Measurements from ENCODE around the gene LRP1B. TPM values are rescaled to one million over a fixed set of nuclear protein-coding genes. Genes with fewer than 3 reads are reported as not detected.

Gene LRP1B
- total and polyA plus RNA-seq, 2 experiments from 2014 or later: not detected

- no peaks in the 10 kb centered on the region for H4K20me1 ChIP-seq (ENCODE audit: insufficient read depth)
- TF ChIP-seq EZH2 (IDR thresholded peaks at IDR 0.05; ENCODE audit: insufficient read depth, poor library complexity, severe bottlenecking) (no peak), EZH2phosphoT487 (IDR thresholded peaks at IDR 0.05; ENCODE audit: insufficient read depth, low read depth) (no peak)
- H3K27ac ChIP-seq: no peak overlapping the region
- H3K4me2 ChIP-seq (ENCODE audit: unreplicated experiment): no peak overlapping the region
- no peak overlapping the region for H2AFZ ChIP-seq
- H3K27me3 ChIP-seq (replicated peaks; ENCODE audit: insufficient read depth): no peaks in the 10 kb centered on the region
- H3K79me2 ChIP-seq (ENCODE audit: insufficient read depth): no peaks in the 10 kb centered on the region
- no peaks in the 10 kb centered on the region for H3K9me2 ChIP-seq (ENCODE audit: insufficient read depth)
- no peaks in the 10 kb centered on the region for H3K9me3 ChIP-seq (ENCODE audit: low read depth)
- H3K4me3 ChIP-seq: no peak overlapping the region
- no peak overlapping the region for H3K9ac ChIP-seq
- H3F3A ChIP-seq (ENCODE audit: insufficient read depth): no peaks in the 10 kb centered on the region
- in situ Hi-C loops (cut with MboI): no loop called here
- H3K36me3 ChIP-seq (ENCODE audit: low read depth): no peaks in the 10 kb centered on the region
- WGBS, 2 experiments (ENCODE audit: low coverage in 1 of 2, low lambda C conversion rate in 2 of 2, missing lambda C conversion rate in 2 of 2): 34 to 40% methylated on average over 3 of the region's 3 CpGs
- no peak for DNase-seq
- no peaks in the 10 kb centered on the region for H3K4me1 ChIP-seq (ENCODE audit: insufficient read depth)
Measured at GRCh38 chr2:141524777-141525176, 606.0 kb downstream of the LRP1B start.

DNA sequence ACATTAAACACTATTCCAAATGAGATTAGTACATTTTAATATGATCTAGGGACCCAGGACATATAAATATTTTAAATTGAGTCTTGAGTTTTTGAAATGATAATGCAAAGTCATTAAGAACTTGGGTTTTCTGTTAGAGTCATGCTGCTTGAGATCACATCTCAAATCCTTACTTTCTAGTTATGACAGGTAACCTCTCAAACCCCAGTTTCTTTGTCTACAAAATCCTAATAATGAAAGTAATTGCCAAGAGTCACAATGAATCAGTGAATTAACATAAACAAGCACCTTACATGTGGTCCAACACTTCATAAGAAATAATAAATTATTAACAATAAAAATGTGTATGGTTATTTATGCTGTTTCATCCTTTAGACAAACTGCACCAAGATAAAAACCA is 607.6 kb downstream of the LRP1B start:
- no peaks in the 10 kb centered on the region for H3K9me3 ChIP-seq (ENCODE audit: low read depth)
- H3K9ac ChIP-seq: no peak overlapping the region
- in situ Hi-C loops (cut with MboI): no loop called here
- no peak for TF ChIP-seq EZH2phosphoT487 (IDR thresholded peaks at IDR 0.05; ENCODE audit: insufficient read depth, low read depth)
- TF ChIP-seq EZH2 (IDR thresholded peaks at IDR 0.05; ENCODE audit: insufficient read depth, poor library complexity, severe bottlenecking): no peak
- no peaks in the 10 kb centered on the region for H3K4me1 ChIP-seq (ENCODE audit: insufficient read depth)
- no peaks in the 10 kb centered on the region for H3K9me2 ChIP-seq (ENCODE audit: insufficient read depth)
- no peak for DNase-seq
- no peak overlapping the region for H3K4me3 ChIP-seq
- H3K79me2 ChIP-seq (ENCODE audit: insufficient read depth): no peaks in the 10 kb centered on the region
- no peaks in the 10 kb centered on the region for H3F3A ChIP-seq (ENCODE audit: insufficient read depth)
- H4K20me1 ChIP-seq (ENCODE audit: insufficient read depth): no peaks in the 10 kb centered on the region
- H3K36me3 ChIP-seq (ENCODE audit: low read depth): no peaks in the 10 kb centered on the region
- H3K4me2 ChIP-seq (ENCODE audit: unreplicated experiment): no peak overlapping the region
- H3K27ac ChIP-seq: no peak overlapping the region
- no peak overlapping the region for H2AFZ ChIP-seq
- H3K27me3 ChIP-seq (replicated peaks; ENCODE audit: insufficient read depth): no peaks in the 10 kb centered on the region

DNA sequence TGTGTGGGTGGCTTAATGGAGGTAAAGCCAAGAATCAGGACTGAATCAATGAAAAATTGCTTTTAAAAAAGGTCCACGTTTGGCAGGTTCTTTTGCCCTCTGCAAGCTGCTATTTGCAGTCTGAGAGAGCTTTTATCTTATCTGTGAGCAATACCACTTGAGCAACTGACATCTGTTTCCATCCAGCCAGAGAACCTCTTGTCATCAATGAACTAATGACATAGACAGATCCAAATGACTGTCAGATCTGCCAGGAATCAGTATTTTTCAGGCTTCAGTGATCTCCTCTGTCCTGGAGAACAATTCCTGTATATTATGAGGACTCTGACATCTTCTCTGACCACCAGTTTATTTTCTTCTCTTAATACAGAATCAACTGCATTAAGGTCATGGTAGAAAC is 608.1 kb downstream of the LRP1B start:
- Histone ChIP-seq H3K27me3 (replicated peaks; ENCODE audit: insufficient read depth) (no peaks in the 10 kb centered on the region), H3K79me2 (ENCODE audit: insufficient read depth) (no peaks in the 10 kb centered on the region), H2AFZ (no peak overlapping the region), H3K4me2 (ENCODE audit: unreplicated experiment) (no peak overlapping the region), H3K9me2 (ENCODE audit: insufficient read depth) (no peaks in the 10 kb centered on the region), H3K4me3 (no peak overlapping the region), H3K9ac (no peak overlapping the region), H3K4me1 (ENCODE audit: insufficient read depth) (no peaks in the 10 kb centered on the region), H3K27ac (no peak overlapping the region), H3F3A (ENCODE audit: insufficient read depth) (no peaks in the 10 kb centered on the region), H3K9me3 (ENCODE audit: low read depth) (no peaks in the 10 kb centered on the region), H3K36me3 (ENCODE audit: low read depth) (no peaks in the 10 kb centered on the region), H4K20me1 (ENCODE audit: insufficient read depth) (no peaks in the 10 kb centered on the region)
- WGBS, 2 experiments (ENCODE audit: low coverage in 1 of 2, low lambda C conversion rate in 2 of 2, missing lambda C conversion rate in 2 of 2): 18 to 25% methylated on average over 1 of the region's 1 CpG
- DNase-seq: no peak
- in situ Hi-C loops (cut with MboI): no loop called here
- TF ChIP-seq EZH2phosphoT487 (IDR thresholded peaks at IDR 0.05; ENCODE audit: insufficient read depth, low read depth) (no peak), EZH2 (IDR thresholded peaks at IDR 0.05; ENCODE audit: insufficient read depth, poor library complexity, severe bottlenecking) (no peak)

DNA sequence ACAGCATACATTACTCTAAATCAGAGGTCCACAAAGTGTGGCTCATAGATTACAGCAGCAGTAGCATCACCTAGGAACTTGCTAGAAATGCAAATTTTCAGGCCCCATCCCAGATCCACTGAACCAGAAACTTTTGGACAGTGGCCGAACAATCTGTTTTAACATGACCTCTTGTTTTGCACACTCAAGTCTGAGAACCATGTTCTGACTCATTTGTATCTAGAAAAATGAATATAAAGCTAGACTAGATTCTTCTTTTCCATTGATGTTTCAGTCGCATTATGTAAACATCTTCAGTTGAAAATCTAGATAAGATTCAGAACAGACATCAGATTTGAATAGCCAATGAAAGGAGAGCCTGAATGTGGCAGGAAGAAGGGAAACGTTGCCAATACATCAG is 608.8 kb downstream of the LRP1B start:
- Histone ChIP-seq H3K79me2 (ENCODE audit: insufficient read depth) (no peaks in the 10 kb centered on the region), H3F3A (ENCODE audit: insufficient read depth) (no peaks in the 10 kb centered on the region), H3K27me3 (replicated peaks; ENCODE audit: insufficient read depth) (no peaks in the 10 kb centered on the region), H3K4me1 (ENCODE audit: insufficient read depth) (no peaks in the 10 kb centered on the region), H3K9me3 (ENCODE audit: low read depth) (no peaks in the 10 kb centered on the region), H3K9ac (no peak overlapping the region), H3K9me2 (ENCODE audit: insufficient read depth) (no peaks in the 10 kb centered on the region), H4K20me1 (ENCODE audit: insufficient read depth) (no peaks in the 10 kb centered on the region), H3K27ac (no peak overlapping the region), H3K4me3 (no peak overlapping the region), H3K4me2 (ENCODE audit: unreplicated experiment) (no peak overlapping the region), H2AFZ (no peak overlapping the region), H3K36me3 (ENCODE audit: low read depth) (no peaks in the 10 kb centered on the region)
- DNase-seq: no peak
- no peak for TF ChIP-seq EZH2 (IDR thresholded peaks at IDR 0.05; ENCODE audit: insufficient read depth, poor library complexity, severe bottlenecking)
- in situ Hi-C loops (cut with MboI): no loop called here
- 39 to 41% methylated on average over 3 of the region's 3 CpGs for WGBS, 2 experiments (ENCODE audit: low coverage in 1 of 2, low lambda C conversion rate in 2 of 2, missing lambda C conversion rate in 2 of 2)

DNA sequence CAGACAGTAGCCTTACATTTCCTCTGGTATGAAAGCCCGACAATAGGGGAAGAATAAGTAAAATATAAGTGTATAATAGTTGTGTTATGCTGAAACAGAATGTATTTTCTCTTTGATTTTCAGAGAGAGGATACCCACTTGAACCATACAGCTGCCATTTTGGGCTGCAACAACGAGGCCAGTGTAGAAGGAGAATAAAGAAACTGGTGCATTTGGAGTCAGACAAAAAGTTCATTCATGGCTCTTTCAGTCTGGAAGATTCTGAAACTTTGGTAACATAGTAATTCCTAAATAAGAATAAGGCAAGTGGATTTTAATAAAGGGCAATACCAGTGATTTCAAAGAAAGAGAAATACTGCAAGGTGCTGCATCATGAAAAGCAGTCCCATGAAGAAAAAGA is 610.9 kb downstream of the LRP1B start:
- no peak overlapping the region for H3K9ac ChIP-seq
- no peaks in the 10 kb centered on the region for H4K20me1 ChIP-seq (ENCODE audit: insufficient read depth)
- no peaks in the 10 kb centered on the region for H3K36me3 ChIP-seq (ENCODE audit: low read depth)
- H3F3A ChIP-seq (ENCODE audit: insufficient read depth): no peaks in the 10 kb centered on the region
- no peaks in the 10 kb centered on the region for H3K9me2 ChIP-seq (ENCODE audit: insufficient read depth)
- no peak for TF ChIP-seq EZH2 (IDR thresholded peaks at IDR 0.05; ENCODE audit: insufficient read depth, poor library complexity, severe bottlenecking)
- TF ChIP-seq EZH2phosphoT487 (IDR thresholded peaks at IDR 0.05; ENCODE audit: insufficient read depth, low read depth): no peak
- no peak overlapping the region for H3K4me2 ChIP-seq (ENCODE audit: unreplicated experiment)
- H3K27me3 ChIP-seq (replicated peaks; ENCODE audit: insufficient read depth): no peaks in the 10 kb centered on the region
- H3K4me3 ChIP-seq: no peak overlapping the region
- in situ Hi-C loops (cut with MboI): no loop called here
- H2AFZ ChIP-seq: no peak overlapping the region
- no peak for DNase-seq
- no peaks in the 10 kb centered on the region for H3K9me3 ChIP-seq (ENCODE audit: low read depth)
- H3K4me1 ChIP-seq (ENCODE audit: insufficient read depth): no peaks in the 10 kb centered on the region
- WGBS, 2 experiments (ENCODE audit: low coverage in 1 of 2, low lambda C conversion rate in 2 of 2, missing lambda C conversion rate in 2 of 2): 50 to 60% methylated on average over 2 of the region's 2 CpGs
- no peaks in the 10 kb centered on the region for H3K79me2 ChIP-seq (ENCODE audit: insufficient read depth)
- no peak overlapping the region for H3K27ac ChIP-seq
